Uterus (tissue), 2 donors: ENCODE results near the gene CAV2.

Source experiments
- POLR2A ChIP-seq, 2 donors: fragments of 450-650 bp; IDR thresholded peaks; one replicate each; pipeline ENCODE4 v1.6.1; 2016; ENCODE audit warnings: antibody characterized with exemption in 2 of 2, mild to moderate bottlenecking in 1 of 2, moderate library complexity in 1 of 2
- TF ChIP-seq, protein P1 (sequence below), 4 experiments: fragments of 200-600 bp in 2 of 4; fragments of 450-650 bp in 2 of 4; sonication (generic) in 2 of 4; IDR thresholded peaks; one replicate each; pipeline ENCODE4 v1.5.1; 2016 to 2019; ENCODE audit warnings: antibody characterized with exemption in 4 of 4, mild to moderate bottlenecking in 2 of 4, moderate library complexity in 1 of 4

DNA sequence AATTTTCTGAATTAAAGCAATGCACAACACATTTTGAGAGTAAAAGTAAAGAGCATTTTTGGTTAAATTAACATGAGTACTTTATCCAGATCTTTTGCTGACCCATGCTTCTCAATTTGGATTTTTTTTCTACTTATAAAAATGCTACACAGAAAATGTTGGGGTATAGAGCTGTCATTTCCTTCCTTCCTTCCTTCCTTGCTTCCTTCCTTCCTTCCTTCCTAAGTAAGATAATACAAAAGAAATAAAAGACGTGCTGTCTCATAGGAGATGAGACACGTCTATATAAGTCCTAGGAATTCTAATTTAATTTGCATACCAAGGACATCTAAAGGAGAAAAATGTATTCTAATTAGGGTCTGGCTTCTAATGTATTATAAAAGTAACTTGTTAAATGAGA, 31.0 kb upstream of the CAV2 start:
- TF ChIP-seq, protein P1, sequence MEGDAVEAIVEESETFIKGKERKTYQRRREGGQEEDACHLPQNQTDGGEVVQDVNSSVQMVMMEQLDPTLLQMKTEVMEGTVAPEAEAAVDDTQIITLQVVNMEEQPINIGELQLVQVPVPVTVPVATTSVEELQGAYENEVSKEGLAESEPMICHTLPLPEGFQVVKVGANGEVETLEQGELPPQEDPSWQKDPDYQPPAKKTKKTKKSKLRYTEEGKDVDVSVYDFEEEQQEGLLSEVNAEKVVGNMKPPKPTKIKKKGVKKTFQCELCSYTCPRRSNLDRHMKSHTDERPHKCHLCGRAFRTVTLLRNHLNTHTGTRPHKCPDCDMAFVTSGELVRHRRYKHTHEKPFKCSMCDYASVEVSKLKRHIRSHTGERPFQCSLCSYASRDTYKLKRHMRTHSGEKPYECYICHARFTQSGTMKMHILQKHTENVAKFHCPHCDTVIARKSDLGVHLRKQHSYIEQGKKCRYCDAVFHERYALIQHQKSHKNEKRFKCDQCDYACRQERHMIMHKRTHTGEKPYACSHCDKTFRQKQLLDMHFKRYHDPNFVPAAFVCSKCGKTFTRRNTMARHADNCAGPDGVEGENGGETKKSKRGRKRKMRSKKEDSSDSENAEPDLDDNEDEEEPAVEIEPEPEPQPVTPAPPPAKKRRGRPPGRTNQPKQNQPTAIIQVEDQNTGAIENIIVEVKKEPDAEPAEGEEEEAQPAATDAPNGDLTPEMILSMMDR (IDR thresholded peaks at IDR 0.05): no peak
- no peak for TF ChIP-seq POLR2A (IDR thresholded peaks at IDR 0.05)
